Skeletal muscle cell (primary cell): Measurements from ENCODE around the gene SZRD1.
A peak's percentile ranks its signal among the peaks of the same experiment; 100 is the strongest.

Source experiments
- DNase-seq: peaks from one replicate; pipeline ENCODE4 v3.0.0-alpha.2; 2010; ENCODE audit warnings: low read depth
- H3K4me3 ChIP-seq: 2 replicates; pipeline ENCODE4 v1.5.1; 2011; ENCODE audit warnings: low read depth, mild to moderate bottlenecking, control low read depth, low read length, moderate library complexity

SZRD1 gene

DNA sequence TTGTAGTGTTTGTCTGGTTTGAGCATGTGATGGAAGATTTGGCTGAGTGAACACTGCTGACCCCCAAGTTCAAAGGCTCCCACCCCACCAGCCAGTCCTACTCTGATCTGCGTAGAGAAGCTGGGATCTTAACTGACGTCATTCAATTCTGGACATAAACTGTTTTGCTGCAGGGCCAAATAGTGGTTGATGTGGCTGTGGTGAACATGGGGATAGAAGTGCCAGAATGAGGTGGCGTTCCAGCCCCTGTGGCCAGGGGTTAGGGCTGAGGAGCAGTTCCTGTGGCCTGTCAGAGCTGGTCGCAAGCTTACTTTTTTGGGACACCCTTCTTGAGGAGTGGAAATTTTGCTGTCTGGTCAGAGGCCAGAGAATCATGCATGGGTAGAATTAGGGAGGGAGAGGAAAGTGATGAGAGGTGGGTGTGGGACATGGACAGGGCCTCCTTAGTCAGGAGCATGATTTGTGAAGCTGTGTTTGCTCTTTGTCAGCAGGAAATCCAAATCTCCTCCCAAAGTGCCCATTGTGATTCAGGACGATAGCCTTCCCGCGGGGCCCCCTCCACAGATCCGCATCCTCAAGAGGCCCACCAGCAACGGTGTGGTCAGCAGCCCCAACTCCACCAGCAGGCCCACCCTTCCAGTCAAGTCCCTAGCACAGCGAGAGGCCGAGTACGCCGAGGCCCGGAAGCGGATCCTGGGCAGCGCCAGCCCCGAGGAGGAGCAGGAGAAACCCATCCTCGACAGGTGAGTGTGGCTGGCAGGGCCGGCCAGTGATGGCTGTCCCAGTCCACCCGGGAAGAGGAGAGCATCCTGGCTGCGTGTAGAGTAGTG lies 25.9 kb downstream of the SZRD1 start:
- no peak overlapping the region for H3K4me3 ChIP-seq
- DNase-seq, result no peak

DNA sequence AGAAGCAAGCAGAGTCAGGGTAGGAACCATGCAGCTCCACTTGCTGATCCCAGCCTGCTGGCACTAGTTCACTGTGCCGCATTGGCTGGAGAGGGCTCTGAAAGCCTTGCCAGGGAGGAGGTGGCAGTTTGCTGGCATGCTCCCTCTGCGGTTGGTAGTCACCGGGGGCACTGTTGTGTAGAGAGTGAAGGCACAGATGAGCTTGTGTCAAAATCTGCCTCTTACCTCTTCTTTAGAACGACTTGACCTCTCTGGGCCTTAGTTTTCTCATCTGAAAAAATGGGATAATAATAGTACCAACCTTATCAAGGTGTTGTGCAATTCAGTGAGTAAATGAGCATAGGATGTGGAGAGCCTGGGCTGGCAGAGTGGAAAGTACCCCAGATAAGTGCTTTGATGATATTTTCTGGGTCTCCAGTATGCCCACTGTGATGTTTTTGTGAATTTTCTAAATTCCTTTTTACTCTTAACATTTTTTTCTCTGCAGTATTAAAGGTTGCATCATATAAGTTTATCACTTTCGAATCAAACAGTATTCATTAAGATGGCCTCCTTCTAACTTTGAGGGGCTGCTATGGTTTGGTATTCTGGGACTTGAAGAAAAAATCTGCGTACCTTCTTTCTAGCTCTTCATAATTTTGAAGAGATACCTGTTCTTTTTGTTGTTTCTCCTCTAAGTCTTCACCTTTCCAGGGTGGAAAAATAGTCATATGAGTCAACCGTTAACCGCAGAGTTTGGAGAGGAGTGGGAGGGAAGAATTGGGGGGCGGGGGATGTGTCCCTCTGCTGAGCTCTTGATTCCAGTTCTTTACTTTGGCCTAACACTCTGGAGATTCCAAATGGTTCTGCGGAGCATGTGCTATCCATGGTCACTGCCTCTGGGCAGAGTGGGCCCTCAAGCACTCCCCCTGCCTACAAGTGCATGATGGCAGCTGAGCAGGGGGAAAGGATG lies 26.8 kb downstream of the SZRD1 start:
- no peak overlapping the region for H3K4me3 ChIP-seq
- no peak for DNase-seq

- no peak overlapping the region for H3K4me3 ChIP-seq
- DNase-seq, result no peak
Observed at GRCh38 chr1:16394977-16395376, 27.9 kb downstream of the SZRD1 start.

DNA sequence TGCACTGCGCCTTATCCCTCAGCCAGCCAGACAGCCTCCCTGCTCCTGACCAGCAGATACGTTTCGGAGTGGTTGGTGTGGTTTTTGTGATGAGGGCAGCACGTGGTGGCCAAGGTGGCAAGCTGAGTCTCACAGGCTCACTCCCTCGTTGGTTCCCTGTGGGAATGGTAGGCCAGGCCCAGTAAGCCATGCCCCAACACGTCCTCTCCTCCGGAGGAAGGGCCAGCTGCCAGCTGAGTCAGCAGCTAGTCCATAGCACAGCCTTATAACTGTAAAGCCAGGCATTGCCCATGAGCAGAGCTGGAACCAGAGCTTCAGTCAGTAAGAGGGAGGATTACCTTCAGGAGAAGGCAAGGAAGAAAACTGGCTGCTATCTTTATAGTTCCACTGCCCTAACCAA lies 29.5 kb downstream of the SZRD1 start:
- DNase-seq, result peak; percentile 51
- no peak overlapping the region for H3K4me3 ChIP-seq

GRCh38 chr1:16397120-16397519 lies 30.1 kb downstream of the SZRD1 start:
- DNase-seq, result no peak
- H3K4me3 ChIP-seq, result no peak overlapping the region

DNA sequence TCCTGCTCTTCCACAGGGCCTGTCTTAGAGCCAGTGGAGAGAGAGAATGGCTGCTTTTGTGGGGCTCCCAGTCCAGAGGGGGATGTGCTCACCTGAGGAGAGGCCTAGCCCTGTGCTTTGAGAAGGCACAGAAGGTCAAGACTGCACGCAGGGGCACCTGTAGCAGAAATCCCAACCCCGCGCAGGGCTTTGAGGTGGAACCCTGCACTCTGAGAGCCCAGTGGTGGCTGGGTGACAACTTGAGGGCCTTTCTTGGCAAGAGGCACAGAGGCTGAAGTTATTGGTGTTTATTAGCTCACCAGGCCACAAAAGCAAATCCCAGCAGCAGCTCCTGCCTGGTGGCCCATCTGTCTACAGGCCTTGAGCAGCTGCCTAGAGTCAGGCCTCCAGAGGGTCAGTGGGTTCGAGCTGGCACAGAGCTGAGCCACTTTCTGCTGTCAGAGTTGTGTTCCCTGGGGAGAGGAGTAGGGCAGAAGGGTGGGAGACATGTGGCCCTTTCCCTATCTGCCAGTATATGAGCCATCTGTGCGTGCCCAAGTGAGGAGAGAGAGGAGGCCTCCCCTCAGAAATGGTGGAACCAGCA lies 31.4 kb downstream of the SZRD1 start:
- no peak overlapping the region for H3K4me3 ChIP-seq
- DNase-seq, result no peak

- no peak overlapping the region for H3K4me3 ChIP-seq
- DNase-seq, result no peak
Observed at GRCh38 chr1:16402742-16403141, 35.7 kb downstream of the SZRD1 start.

DNA sequence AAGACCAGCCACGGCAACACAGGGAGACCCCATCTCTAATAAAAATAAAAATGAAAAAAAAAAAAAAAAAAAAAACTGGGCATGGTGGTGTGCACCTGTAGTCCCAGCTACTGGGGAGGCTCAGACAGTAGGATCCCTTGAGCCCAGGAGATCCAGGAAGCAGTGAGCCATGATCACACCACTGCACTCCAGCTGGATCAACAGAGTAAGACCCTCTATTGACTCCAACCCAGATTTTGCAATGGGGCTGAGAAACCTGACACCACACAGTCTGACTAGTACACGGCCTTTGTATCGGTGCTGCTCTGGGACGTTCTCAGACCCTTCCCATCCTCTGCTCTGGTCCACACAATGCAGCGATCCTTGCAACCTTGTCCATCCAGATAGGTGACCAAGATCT lies 38.4 kb downstream of the SZRD1 start:
- no peak overlapping the region for H3K4me3 ChIP-seq
- DNase-seq, result no peak

GRCh38 chr1:16406868-16407267 lies 39.8 kb downstream of the SZRD1 start:
- H3K4me3 ChIP-seq, result no peak overlapping the region
- no peak for DNase-seq

GRCh38 chr1:16409536-16410152 lies 42.6 kb downstream of the SZRD1 start:
- H3K4me3 ChIP-seq, result no peak overlapping the region

GRCh38 chr1:16410803-16411202 lies 43.8 kb downstream of the SZRD1 start:
- no peak overlapping the region for H3K4me3 ChIP-seq
- no peak for DNase-seq

More at GRCh38 chr1:16409536-16410152, 42.6 kb downstream of the SZRD1 start:
- DNase-seq, result no peak

DNA sequence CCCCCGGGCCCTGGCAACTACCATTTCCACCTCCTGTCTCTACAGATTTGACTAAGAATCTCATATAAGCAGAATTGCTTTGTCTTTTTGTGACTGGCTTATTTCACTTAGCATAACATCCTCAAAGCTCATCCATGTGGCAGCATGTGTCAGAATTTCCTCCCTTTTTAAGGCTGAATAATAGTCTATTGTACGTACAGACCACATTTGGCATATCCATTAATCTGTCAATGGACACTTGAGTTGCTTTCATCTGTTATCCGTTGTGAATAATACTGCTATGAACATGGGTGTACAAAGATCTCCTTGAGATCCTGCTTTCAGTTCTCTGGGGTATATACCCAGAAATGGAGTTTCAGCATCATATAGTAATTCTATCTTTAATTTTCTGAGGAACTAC lies 46.1 kb downstream of the SZRD1 start:
- no peak overlapping the region for H3K4me3 ChIP-seq
- no peak for DNase-seq

DNA sequence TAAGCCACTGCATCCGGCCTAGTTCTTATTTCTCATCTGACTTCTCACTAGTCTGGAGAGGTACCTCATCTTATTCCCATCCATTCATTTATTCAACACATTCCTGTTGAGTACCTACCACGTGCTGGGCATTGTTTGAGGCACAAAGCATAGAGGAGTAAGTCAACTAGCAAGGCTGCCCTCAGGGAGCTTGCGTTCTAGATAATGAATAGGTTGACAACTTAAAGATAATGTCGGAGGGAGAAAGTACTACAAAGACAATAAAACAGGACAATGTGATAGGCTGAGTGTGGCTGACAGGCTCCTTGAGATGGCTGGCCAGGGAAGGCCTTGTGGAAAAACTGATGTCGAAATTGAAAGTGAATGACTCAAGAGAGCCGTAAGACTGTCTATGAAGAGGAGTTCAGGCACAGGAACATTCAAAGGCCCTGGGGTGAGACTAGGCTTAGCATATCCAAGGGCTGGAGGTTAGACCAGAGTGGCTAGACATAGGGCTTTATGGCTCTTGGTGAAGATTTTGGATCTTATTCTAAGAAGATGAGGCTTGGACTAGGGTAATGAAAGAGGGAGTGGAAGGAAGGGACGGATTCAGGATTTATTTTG lies 51.9 kb downstream of the SZRD1 start:
- no peak for DNase-seq
- H3K4me3 ChIP-seq, result no peak overlapping the region

GRCh38 chr1:16420424-16421118 lies 53.5 kb downstream of the SZRD1 start:
- no peak for DNase-seq
- H3K4me3 ChIP-seq, result no peak overlapping the region

GRCh38 chr1:16421201-16421600 lies 54.2 kb downstream of the SZRD1 start:
- H3K4me3 ChIP-seq, result no peak overlapping the region
- no peak for DNase-seq

DNA sequence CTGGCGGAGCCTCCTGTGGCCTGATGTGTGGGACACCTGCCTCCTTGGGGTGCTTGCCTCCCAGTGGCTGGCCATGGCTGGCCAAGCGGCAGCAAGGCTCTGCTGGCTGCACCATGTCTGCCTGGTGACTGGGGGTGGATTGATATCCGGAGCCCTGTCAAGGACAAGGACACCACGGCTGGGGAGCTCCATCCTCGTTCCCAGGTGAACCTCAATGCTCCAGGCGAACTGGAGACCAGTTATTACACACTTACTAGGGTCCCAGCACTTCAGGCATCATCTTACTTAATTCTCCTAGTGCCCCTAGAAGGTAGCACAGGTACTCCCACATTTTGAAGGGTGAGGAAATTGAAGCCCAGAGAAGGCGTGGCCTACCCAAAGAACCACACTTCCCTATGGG lies 55.0 kb downstream of the SZRD1 start:
- no peak for DNase-seq
- H3K4me3 ChIP-seq, result no peak overlapping the region

DNA sequence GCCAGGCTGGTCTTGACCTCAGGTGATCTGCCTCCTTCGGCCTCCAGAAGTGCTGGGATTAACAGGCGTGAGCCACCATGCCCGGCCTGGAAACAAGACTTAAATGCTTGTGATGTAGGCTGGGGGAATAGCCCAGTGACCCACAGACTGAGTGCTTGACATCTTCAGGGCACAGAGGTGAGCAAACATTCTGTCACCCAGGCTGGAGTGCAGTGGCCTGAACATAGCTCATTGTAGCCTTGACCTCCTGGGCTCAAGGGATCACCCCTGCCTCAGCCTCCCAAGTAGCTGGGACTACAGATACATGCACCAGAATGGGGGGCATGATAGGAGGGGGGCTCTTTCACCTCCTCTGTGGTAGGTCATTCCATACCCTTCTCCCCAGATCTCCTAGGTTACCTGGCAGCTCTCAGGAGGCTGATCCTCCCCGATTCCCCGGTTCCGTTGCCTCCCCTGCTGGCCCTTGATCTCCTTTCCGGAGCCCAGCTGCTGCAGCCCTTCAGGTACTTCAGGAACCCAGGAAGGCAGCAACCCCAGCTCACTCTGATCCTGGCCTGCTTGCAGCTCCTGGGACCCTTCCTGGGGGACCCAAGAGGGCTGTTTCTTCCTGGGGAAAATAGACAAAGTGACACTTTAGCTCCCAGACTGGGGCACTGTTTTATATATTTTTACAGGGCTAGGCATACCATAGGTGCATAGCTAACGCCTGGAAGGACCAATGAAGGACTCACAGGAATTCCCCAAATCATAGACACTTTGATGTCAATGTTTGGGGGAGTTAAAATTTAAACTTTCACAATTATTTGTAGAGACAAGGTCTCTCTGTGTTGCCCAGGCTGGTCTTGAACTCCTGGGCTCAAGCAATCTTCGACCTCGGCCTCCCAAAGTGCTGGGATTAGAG lies 58.3 kb downstream of the SZRD1 start:
- no peak overlapping the region for H3K4me3 ChIP-seq
- DNase-seq, result no peak

DNA sequence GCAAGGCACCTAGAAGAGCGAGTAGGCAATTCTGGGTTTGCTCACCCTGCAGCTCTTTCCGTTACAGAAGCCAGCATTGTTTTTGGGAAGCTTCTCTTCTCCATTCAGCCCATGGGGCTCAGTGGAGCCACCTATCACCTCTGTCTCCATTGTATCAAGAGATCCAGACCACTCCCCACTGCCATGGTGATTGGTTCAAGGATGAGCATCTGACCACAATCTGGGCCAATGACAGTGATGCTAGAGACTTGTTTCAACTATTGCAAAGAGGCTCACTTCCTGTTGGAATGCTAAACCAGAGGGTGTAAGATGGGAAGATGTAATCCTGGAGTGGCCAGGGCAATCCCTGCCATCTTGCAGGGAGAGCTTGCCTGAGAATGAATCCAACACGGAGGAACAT lies 63.6 kb downstream of the SZRD1 start:
- no peak for DNase-seq
- no peak overlapping the region for H3K4me3 ChIP-seq
